HEK293 (cell line): ENCODE results near the gene ACTN4.

Experiments
- EGR2 ChIP-seq: fragments of 450-650 bp; formaldehyde crosslinking; IDR thresholded peaks from 2 replicates; pipeline ENCODE4 v1.5.1; 2016; ENCODE audit warnings: low read depth, missing biosample characterization, missing genetic modification characterization
- GLIS2 ChIP-seq: fragments of 450-650 bp; formaldehyde crosslinking; IDR thresholded peaks from 2 replicates; pipeline ENCODE4 v1.5.1; 2016; ENCODE audit warnings: missing biosample characterization, missing genetic modification characterization
- IKZF3 ChIP-seq: fragments of 450-650 bp; IDR thresholded peaks from 2 replicates; pipeline ENCODE4 v1.5.0; 2018; ENCODE audit warnings: missing biosample characterization, mild to moderate bottlenecking, missing genetic modification characterization, moderate library complexity
- KLF16 ChIP-seq: fragments of 450-650 bp; formaldehyde crosslinking; IDR thresholded peaks from 2 replicates; pipeline ENCODE4 v1.5.1; 2017; ENCODE audit warnings: missing biosample characterization, missing genetic modification characterization
- MYNN ChIP-seq: fragments of 450-650 bp; formaldehyde crosslinking; IDR thresholded peaks from 2 replicates; pipeline ENCODE4 v1.5.1; 2016; ENCODE audit warnings: missing biosample characterization, missing genetic modification characterization, borderline replicate concordance
- SP2 ChIP-seq: fragments of 450-650 bp; formaldehyde crosslinking; IDR thresholded peaks from 2 replicates; pipeline ENCODE4 v1.5.1; 2016; ENCODE audit warnings: missing biosample characterization, missing genetic modification characterization
- SP3 ChIP-seq: fragments of 450-650 bp; formaldehyde crosslinking; IDR thresholded peaks from 2 replicates; pipeline ENCODE4 v1.5.1; 2016; ENCODE audit warnings: missing biosample characterization, missing genetic modification characterization
- TCF7L2 ChIP-seq: IDR thresholded peaks from 2 replicates; pipeline ENCODE4 v1.6.1; 2011; ENCODE audit warnings: low read depth, mild to moderate bottlenecking, inconsistent platforms, low read length, moderate library complexity, borderline replicate concordance
- ZEB2 ChIP-seq: fragments of 450-650 bp; formaldehyde crosslinking; IDR thresholded peaks from 2 replicates; pipeline ENCODE4 v1.5.1; 2016; ENCODE audit warnings: missing biosample characterization, missing genetic modification characterization
- ZFP3 ChIP-seq: fragments of 450-650 bp; formaldehyde crosslinking; IDR thresholded peaks from 2 replicates; pipeline ENCODE4 v1.5.1; 2016; ENCODE audit warnings: low read depth, missing biosample characterization, missing genetic modification characterization
- ZFP41 ChIP-seq: fragments of 450-650 bp; formaldehyde crosslinking; IDR thresholded peaks from 2 replicates; pipeline ENCODE4 v1.5.1; 2016; ENCODE audit warnings: missing biosample characterization, missing genetic modification characterization, borderline replicate concordance
- ZNF121 ChIP-seq: fragments of 450-650 bp; formaldehyde crosslinking; IDR thresholded peaks from 2 replicates; pipeline ENCODE4 v1.5.1; 2016; ENCODE audit warnings: missing biosample characterization, missing genetic modification characterization
- ZNF175 ChIP-seq: fragments of 450-650 bp; formaldehyde crosslinking; IDR thresholded peaks from 2 replicates; pipeline ENCODE4 v1.5.1; 2016; ENCODE audit warnings: missing biosample characterization, missing genetic modification characterization
- ZNF19 ChIP-seq: fragments of 450-650 bp; formaldehyde crosslinking; IDR thresholded peaks from 2 replicates; pipeline ENCODE4; 2016; ENCODE audit warnings: missing biosample characterization, missing genetic modification characterization, low read depth
- ZNF394 ChIP-seq: fragments of 450-650 bp; formaldehyde crosslinking; IDR thresholded peaks from 2 replicates; pipeline ENCODE4 v1.5.1; 2016; ENCODE audit warnings: missing biosample characterization, missing genetic modification characterization, mild to moderate bottlenecking, moderate library complexity, borderline replicate concordance
- ZNF404 ChIP-seq: fragments of 450-650 bp; formaldehyde crosslinking; IDR thresholded peaks from 2 replicates; pipeline ENCODE4 v1.5.1; 2017; ENCODE audit warnings: missing biosample characterization, missing genetic modification characterization
- ZNF423 ChIP-seq: fragments of 450-650 bp; formaldehyde crosslinking; IDR thresholded peaks from 2 replicates; pipeline ENCODE4 v1.5.1; 2016; ENCODE audit warnings: missing biosample characterization, missing genetic modification characterization
- ZNF48 ChIP-seq: fragments of 450-650 bp; formaldehyde crosslinking; IDR thresholded peaks from 2 replicates; pipeline ENCODE4 v1.5.1; 2016; ENCODE audit warnings: missing biosample characterization, missing genetic modification characterization
- ZNF544 ChIP-seq: fragments of 450-650 bp; formaldehyde crosslinking; IDR thresholded peaks from 2 replicates; pipeline ENCODE4 v1.5.0; 2017; ENCODE audit warnings: missing biosample characterization, missing genetic modification characterization
- ZNF560 ChIP-seq: fragments of 450-650 bp; formaldehyde crosslinking; IDR thresholded peaks from 2 replicates; pipeline ENCODE4 v1.5.1; 2017; ENCODE audit warnings: missing biosample characterization, missing genetic modification characterization, borderline replicate concordance
- ZNF585B ChIP-seq: fragments of 450-650 bp; formaldehyde crosslinking; IDR thresholded peaks from 2 replicates; pipeline ENCODE4 v1.5.1; 2016; ENCODE audit warnings: missing biosample characterization, missing genetic modification characterization
- ZNF670 ChIP-seq: fragments of 450-650 bp; formaldehyde crosslinking; IDR thresholded peaks from 2 replicates; pipeline ENCODE4 v1.5.1; 2016; ENCODE audit warnings: missing biosample characterization, missing genetic modification characterization, low read depth
- ZNF776 ChIP-seq: fragments of 450-650 bp; formaldehyde crosslinking; IDR thresholded peaks from 2 replicates; pipeline ENCODE4 v1.5.0; 2017; ENCODE audit warnings: missing biosample characterization, missing genetic modification characterization, borderline replicate concordance
- TF ChIP-seq, protein P1 (sequence below): fragments of 450-650 bp; formaldehyde crosslinking; IDR thresholded peaks from 2 replicates; pipeline ENCODE4 v1.5.1; 2016; ENCODE audit warnings: missing biosample characterization, missing genetic modification characterization, low read depth
- TF ChIP-seq, protein P2 (sequence below): fragments of 450-650 bp; formaldehyde crosslinking; IDR thresholded peaks from 2 replicates; pipeline ENCODE4 v1.5.1; 2016; ENCODE audit warnings: missing biosample characterization, missing genetic modification characterization
- TF ChIP-seq, protein P3 (sequence below): IDR thresholded peaks from 2 replicates; pipeline ENCODE4 v1.6.1; 2011; ENCODE audit warnings: mild to moderate bottlenecking, low read depth, low read length, borderline replicate concordance
- TF ChIP-seq, protein P4 (sequence below): fragments of 450-650 bp; formaldehyde crosslinking; IDR thresholded peaks from 2 replicates; pipeline ENCODE4; 2016; ENCODE audit warnings: missing biosample characterization, missing genetic modification characterization
- TF ChIP-seq, protein P5 (sequence below): fragments of 450-650 bp; IDR thresholded peaks from 2 replicates; pipeline ENCODE4 v1.5.1; 2018; ENCODE audit warnings: missing biosample characterization, mild to moderate bottlenecking, missing genetic modification characterization
- TF ChIP-seq, protein P6 (sequence below): fragments of 450-650 bp; formaldehyde crosslinking; IDR thresholded peaks from 2 replicates; pipeline ENCODE4 v1.5.1; 2016; ENCODE audit warnings: missing biosample characterization, missing genetic modification characterization

The ACTN4 gene

DNA sequence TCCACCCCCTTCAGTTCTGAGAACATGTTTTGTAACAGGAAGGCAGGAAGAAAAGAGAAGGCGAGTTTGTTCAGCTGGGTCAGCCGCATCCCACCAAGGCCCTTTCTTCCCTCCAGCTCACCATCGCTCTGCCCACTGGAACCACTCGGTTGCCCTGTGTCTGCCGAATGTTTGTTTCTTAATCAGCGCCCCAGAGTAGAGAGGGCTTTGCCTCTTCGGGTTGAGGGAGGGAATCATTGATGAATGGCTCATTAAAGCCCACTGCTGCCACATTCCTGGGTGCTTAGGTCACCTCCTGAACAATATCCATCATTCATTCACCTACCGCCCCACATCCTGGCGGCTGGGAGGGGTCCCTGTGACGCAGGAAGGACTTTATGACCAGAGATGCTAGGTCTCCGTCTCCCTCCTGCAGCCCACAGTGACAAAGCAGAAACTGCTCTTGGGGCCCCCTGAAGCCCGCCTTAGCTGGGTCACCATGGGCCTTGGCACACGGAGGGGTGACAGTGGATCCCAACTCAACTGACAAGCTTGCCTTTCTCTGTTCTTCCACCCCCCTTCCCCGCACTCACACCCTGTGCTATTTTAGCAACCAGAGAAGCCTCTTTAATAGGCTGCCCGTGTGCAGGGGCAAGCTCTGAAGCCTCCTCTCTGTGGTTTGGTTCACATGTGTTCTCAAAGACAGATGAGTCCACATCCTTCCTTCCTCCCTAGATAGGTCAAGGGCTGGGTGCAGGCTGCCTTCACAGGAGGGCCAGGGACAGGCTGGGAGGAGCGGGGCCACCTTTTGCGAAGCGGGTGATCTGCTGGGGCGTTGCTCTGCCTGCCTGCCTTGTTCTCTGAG, 46.2 kb downstream of the ACTN4 start (continued):
- no peak for TF ChIP-seq MYNN (tag by site-specific recombination)
- 0 out of 2 replicates have a peak, but pooled peaks have one; percentile 19 for TF ChIP-seq ZNF394
- no peak for TF ChIP-seq GLIS2
- no peak for TF ChIP-seq IKZF3 (tag by site-specific recombination)
- TF ChIP-seq ZNF404 (tag by site-specific recombination), result no peak
- no peak for TF ChIP-seq ZNF560 (tag by site-specific recombination)
- no peak for TF ChIP-seq ZNF585B (tag by site-specific recombination)
- no peak for TF ChIP-seq ZFP41 (tag by site-specific recombination)
- TF ChIP-seq TCF7L2, result no peak
- TF ChIP-seq, protein P1, sequence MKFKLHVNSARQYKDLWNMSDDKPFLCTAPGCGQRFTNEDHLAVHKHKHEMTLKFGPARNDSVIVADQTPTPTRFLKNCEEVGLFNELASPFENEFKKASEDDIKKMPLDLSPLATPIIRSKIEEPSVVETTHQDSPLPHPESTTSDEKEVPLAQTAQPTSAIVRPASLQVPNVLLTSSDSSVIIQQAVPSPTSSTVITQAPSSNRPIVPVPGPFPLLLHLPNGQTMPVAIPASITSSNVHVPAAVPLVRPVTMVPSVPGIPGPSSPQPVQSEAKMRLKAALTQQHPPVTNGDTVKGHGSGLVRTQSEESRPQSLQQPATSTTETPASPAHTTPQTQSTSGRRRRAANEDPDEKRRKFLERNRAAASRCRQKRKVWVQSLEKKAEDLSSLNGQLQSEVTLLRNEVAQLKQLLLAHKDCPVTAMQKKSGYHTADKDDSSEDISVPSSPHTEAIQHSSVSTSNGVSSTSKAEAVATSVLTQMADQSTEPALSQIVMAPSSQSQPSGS (tag by site-specific recombination), result no peak
- TF ChIP-seq ZNF776 (tag by site-specific recombination), result no peak
- no peak for TF ChIP-seq KLF16 (tag by site-specific recombination)
- TF ChIP-seq, protein P2, sequence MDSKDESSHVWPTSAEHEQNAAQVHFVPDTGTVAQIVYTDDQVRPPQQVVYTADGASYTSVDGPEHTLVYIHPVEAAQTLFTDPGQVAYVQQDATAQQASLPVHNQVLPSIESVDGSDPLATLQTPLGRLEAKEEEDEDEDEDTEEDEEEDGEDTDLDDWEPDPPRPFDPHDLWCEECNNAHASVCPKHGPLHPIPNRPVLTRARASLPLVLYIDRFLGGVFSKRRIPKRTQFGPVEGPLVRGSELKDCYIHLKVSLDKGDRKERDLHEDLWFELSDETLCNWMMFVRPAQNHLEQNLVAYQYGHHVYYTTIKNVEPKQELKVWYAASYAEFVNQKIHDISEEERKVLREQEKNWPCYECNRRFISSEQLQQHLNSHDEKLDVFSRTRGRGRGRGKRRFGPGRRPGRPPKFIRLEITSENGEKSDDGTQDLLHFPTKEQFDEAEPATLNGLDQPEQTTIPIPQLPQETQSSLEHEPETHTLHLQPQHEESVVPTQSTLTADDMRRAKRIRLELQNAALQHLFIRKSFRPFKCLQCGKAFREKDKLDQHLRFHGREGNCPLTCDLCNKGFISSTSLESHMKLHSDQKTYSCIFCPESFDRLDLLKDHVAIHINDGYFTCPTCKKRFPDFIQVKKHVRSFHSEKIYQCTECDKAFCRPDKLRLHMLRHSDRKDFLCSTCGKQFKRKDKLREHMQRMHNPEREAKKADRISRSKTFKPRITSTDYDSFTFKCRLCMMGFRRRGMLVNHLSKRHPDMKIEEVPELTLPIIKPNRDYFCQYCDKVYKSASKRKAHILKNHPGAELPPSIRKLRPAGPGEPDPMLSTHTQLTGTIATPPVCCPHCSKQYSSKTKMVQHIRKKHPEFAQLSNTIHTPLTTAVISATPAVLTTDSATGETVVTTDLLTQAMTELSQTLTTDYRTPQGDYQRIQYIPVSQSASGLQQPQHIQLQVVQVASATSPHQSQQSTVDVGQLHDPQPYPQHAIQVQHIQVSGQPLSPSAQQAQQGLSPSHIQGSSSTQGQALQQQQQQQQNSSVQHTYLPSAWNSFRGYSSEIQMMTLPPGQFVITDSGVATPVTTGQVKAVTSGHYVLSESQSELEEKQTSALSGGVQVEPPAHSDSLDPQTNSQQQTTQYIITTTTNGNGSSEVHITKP (tag by site-specific recombination), result no peak
- TF ChIP-seq ZEB2 (tag by site-specific recombination), result peak; percentile 34; the same call in 1 of the 2 replicates
- 0 out of 2 replicates have a peak, but pooled peaks have one; percentile 47 for TF ChIP-seq EGR2 (tag by site-specific recombination)
- peak; percentile 32; the same call in 1 of the 2 replicates for TF ChIP-seq SP2
- TF ChIP-seq, protein P3, sequence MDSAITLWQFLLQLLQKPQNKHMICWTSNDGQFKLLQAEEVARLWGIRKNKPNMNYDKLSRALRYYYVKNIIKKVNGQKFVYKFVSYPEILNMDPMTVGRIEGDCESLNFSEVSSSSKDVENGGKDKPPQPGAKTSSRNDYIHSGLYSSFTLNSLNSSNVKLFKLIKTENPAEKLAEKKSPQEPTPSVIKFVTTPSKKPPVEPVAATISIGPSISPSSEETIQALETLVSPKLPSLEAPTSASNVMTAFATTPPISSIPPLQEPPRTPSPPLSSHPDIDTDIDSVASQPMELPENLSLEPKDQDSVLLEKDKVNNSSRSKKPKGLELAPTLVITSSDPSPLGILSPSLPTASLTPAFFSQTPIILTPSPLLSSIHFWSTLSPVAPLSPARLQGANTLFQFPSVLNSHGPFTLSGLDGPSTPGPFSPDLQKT, result no peak
- TF ChIP-seq ZNF423 (tag by site-specific recombination), result no peak
- TF ChIP-seq, protein P4, sequence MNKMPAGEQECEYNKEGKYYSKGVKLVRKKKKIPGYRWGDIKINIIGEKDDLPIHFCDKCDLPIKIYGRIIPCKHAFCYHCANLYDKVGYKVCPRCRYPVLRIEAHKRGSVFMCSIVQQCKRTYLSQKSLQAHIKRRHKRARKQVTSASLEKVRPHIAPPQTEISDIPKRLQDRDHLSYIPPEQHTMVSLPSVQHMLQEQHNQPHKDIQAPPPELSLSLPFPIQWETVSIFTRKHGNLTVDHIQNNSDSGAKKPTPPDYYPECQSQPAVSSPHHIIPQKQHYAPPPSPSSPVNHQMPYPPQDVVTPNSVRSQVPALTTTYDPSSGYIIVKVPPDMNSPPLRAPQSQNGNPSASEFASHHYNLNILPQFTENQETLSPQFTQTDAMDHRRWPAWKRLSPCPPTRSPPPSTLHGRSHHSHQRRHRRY (tag by site-specific recombination), result no peak
- TF ChIP-seq ZFP3, result no peak
- TF ChIP-seq, protein P5, sequence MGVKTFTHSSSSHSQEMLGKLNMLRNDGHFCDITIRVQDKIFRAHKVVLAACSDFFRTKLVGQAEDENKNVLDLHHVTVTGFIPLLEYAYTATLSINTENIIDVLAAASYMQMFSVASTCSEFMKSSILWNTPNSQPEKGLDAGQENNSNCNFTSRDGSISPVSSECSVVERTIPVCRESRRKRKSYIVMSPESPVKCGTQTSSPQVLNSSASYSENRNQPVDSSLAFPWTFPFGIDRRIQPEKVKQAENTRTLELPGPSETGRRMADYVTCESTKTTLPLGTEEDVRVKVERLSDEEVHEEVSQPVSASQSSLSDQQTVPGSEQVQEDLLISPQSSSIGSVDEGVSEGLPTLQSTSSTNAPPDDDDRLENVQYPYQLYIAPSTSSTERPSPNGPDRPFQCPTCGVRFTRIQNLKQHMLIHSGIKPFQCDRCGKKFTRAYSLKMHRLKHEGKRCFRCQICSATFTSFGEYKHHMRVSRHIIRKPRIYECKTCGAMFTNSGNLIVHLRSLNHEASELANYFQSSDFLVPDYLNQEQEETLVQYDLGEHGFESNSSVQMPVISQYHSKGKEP (tag by site-specific recombination), result no peak
- no peak for TF ChIP-seq SP3
- TF ChIP-seq ZNF121 (tag by site-specific recombination), result no peak
- TF ChIP-seq ZNF19 (tag by site-specific recombination), result no peak
- TF ChIP-seq ZNF544 (tag by site-specific recombination), result no peak
- TF ChIP-seq, protein P6, sequence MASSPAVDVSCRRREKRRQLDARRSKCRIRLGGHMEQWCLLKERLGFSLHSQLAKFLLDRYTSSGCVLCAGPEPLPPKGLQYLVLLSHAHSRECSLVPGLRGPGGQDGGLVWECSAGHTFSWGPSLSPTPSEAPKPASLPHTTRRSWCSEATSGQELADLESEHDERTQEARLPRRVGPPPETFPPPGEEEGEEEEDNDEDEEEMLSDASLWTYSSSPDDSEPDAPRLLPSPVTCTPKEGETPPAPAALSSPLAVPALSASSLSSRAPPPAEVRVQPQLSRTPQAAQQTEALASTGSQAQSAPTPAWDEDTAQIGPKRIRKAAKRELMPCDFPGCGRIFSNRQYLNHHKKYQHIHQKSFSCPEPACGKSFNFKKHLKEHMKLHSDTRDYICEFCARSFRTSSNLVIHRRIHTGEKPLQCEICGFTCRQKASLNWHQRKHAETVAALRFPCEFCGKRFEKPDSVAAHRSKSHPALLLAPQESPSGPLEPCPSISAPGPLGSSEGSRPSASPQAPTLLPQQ (tag by site-specific recombination), result no peak
- TF ChIP-seq ZNF48, result no peak
- no peak for TF ChIP-seq ZNF670
- TF ChIP-seq ZNF175 (tag by site-specific recombination), result no peak
